Measurements from ENCODE around the gene DIPK1B.

GRCh38 chr9:136689108-136689460 is 23.3 kb upstream of the DIPK1B start:
- TF ChIP-seq CTCF (IDR thresholded peaks at IDR 0.05; ENCODE audit: poor library complexity, severe bottlenecking), result no peak
- TF ChIP-seq EZH2 (IDR thresholded peaks at IDR 0.05; ENCODE audit: borderline replicate concordance, insufficient read depth, low read length, poor library complexity, severe bottlenecking), result no peak
- TF ChIP-seq POLR2AphosphoS5 (IDR thresholded peaks at IDR 0.05), result no peak

Data from neural cell (in vitro differentiated cells).